Activated CD4-positive, alpha-beta T cell treated with anti-CD3 and anti-CD28 coated beads for 36 hours (primary cell): ENCODE results near the gene POU1F1. TPM values are rescaled to one million over a fixed set of nuclear protein-coding genes. Genes with fewer than 3 reads are reported as not detected.

Experiments
- ATAC-seq: fragments of 200-7000 bp; cut with Tn5 transposase; one replicate; pipeline ENCODE4 v1.10.0; 2021; ENCODE audit warnings: mild to moderate bottlenecking, moderate library complexity
- CTCF ChIA-PET: fragments of 350-600 bp; sonication (Branson Sonifier 250); formaldehyde crosslinking; loops from one replicate; lab custom pipeline; 2021; ENCODE audit warnings: antibody characterized with exemption; lab: Charles Lee
- POLR2A ChIA-PET: fragments of 350-600 bp; sonication (Branson Sonifier 250); formaldehyde crosslinking; loops from one replicate; lab custom pipeline; 2021; ENCODE audit warnings: antibody characterized with exemption, inconsistent platforms; lab: Charles Lee
- DNase-seq: peaks from one replicate; pipeline ENCODE4 v3.0.0-alpha.2; 2020
- H3K27ac Mint-ChIP-seq: one replicate; pipeline ENCODE4 v1.8.0; 2021; ENCODE audit warnings: mixed read lengths
- H3K27me3 Mint-ChIP-seq: one replicate; pipeline ENCODE4 v1.8.0; 2021; ENCODE audit warnings: mixed read lengths
- H3K36me3 Mint-ChIP-seq: one replicate; pipeline ENCODE4 v1.8.0; 2021; ENCODE audit warnings: low read depth, mixed read lengths
- H3K4me1 Mint-ChIP-seq: one replicate; pipeline ENCODE4 v1.8.0; 2021; ENCODE audit warnings: mixed read lengths
- H3K4me3 Mint-ChIP-seq: one replicate; pipeline ENCODE4 v1.8.0; 2021; ENCODE audit warnings: mild to moderate bottlenecking, moderate library complexity, mixed read lengths
- H3K9me3 Mint-ChIP-seq: one replicate; pipeline ENCODE4 v1.8.0; 2021; ENCODE audit warnings: low read depth, mixed read lengths
- intact Hi-C, 2 experiments: fragments of 100-400 bp; cut with DNase I in 1 of 2; cut with micrococcal nuclease in 1 of 2; formaldehyde crosslinking; loops; one replicate each; pipeline versions ENCODE4 v1.14.2 to v1.15.1; 2022 to 2024; cut with DNase I, micrococcal nuclease
- total RNA-seq, 2 experiments: library from RNA; stranded (reverse); gene quantifications; one replicate each; pipeline ENCODE4 v1.2.3, GENCODE V29; 2021

The POU1F1 gene
- total RNA-seq, 2 experiments from 2014 or later, result not detected

DNA sequence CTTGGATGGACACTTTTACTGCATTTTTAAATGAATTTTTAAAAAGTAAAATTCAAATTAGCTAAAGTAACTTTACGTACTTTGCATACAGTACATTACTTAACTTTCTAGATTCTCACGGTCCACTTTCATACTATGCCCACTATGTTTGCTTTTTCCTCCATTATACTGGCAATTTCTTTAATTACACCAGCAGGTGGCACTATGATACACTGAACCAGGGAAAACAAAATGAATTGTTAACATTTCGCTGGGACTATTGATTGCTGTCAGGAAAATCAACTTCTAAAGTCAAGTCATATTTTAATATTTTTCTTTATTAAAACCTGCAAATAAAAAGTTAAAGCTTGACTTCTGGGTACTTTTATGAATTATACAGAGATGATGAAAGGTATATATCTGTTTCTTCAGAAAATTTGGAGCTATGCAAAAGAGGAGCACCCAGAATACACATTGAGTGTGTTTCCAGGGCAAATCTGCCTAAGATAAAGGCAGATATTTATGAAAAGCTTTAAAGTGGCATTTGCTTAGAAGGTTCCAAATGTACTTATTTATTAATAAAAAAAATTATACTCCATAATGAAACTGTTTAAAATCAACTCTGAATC, 21.8 kb upstream of the POU1F1 start:
- intact Hi-C loops, result loop anchor here (1.0 to 2.0 kb wide), 5 partner anchors 205 to 883 kb away; no protein-coding TSS in a partner anchor
- H3K27me3 Mint-ChIP-seq, result no peaks in the 10 kb centered on the region
- ChIA-PET POLR2A (no interaction called here), CTCF (interaction anchor here (0.6 to 2.0 kb wide), 30 partner anchors 10 to 882 kb away, joined by 3 to 22 read pairs (median 4); no protein-coding TSS in a partner anchor)
- H3K27ac Mint-ChIP-seq, result no peak overlapping the region
- H3K4me1 Mint-ChIP-seq, result no peaks in the 10 kb centered on the region
- H3K4me3 Mint-ChIP-seq, result no peak overlapping the region
- peak; percentile 44 for ATAC-seq
- H3K36me3 Mint-ChIP-seq, result no peaks in the 10 kb centered on the region
- no peak for DNase-seq
- H3K9me3 Mint-ChIP-seq, result no peaks in the 10 kb centered on the region

GRCh38 chr3:87288446-87288845, 12.1 kb upstream of the POU1F1 start:
- ATAC-seq, result no peak
- Mint-ChIP-seq H3K27ac (no peak overlapping the region), H3K27me3 (peaks cover 3% of the 10 kb centered on the region), H3K36me3 (no peaks in the 10 kb centered on the region), H3K4me3 (no peak overlapping the region), H3K9me3 (no peaks in the 10 kb centered on the region), H3K4me1 (peaks cover 3% of the 10 kb centered on the region)
- intact Hi-C loops, result no loop called here
- no peak for DNase-seq
- POLR2A ChIA-PET, result no interaction called here
- CTCF ChIA-PET, result interaction anchor here (4.5 kb wide), 1 partner anchor 9 kb away, joined by 22 read pairs; no protein-coding TSS in a partner anchor

DNA sequence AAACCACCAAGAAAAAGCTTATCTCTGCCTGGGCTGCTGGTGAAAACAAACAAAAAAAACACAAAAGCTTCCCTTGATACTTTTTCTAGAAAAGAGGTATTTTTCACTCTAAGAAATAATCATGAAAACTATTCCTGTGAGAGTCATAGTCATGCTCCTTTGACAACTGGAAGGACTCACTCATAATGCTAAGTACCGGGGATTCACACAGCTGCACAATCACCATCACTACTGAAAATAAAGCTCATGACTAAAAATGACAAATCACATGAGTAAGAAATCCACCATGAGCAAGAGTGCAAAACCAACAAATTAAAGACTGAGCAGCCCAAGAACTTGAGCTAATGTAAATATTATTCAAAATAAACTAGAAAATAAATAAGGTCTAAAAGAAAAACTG, 10.6 kb upstream of the POU1F1 start:
- H3K4me1 Mint-ChIP-seq, result peaks cover 3% of the 10 kb centered on the region
- ChIA-PET POLR2A (no interaction called here), CTCF (interaction anchor here (1.0 to 4.5 kb wide), 6 partner anchors 9 to 772 kb away, joined by 3 to 22 read pairs (median 3); partner anchors contain the start of genes CGGBP1 and ZNF654)
- no peak overlapping the region for H3K27ac Mint-ChIP-seq
- no peaks in the 10 kb centered on the region for H3K36me3 Mint-ChIP-seq
- intact Hi-C loops, result no loop called here
- no peaks in the 10 kb centered on the region for H3K9me3 Mint-ChIP-seq
- H3K4me3 Mint-ChIP-seq, result no peak overlapping the region
- peak; percentile 80 for ATAC-seq
- peaks cover 3% of the 10 kb centered on the region for H3K27me3 Mint-ChIP-seq
- no peak for DNase-seq

DNA sequence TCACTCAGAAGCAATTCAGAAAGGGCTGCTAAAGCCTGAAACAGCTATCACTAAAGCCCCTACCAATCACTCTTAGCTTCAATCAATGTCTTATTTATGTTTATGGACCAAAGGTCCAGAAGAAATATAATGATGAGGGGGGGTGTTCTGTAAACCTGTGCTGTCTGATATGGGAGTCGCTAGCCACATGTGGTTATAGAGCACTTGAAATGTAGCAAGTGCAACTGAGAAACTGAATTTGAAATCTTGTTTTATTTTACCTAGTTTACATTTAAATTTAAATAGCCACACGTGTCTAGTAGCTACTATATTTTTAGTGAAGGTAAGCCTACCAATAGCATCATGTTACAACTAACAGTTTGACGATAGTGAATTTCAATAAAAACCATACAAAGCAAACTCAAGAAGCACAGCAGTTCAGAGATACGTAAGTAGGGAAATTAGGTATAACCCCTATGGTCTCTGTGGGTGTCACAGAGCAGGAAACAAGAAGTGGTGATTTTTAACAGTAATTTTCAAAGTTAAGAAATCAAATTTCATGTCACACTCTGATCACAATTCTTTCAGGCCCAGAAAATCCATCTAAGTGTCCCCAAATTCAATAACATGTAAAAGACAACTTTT, 3.6 kb downstream of the POU1F1 start:
- Mint-ChIP-seq H3K36me3 (no peaks in the 10 kb centered on the region), H3K4me3 (no peak overlapping the region), H3K4me1 (peaks cover 26% of the 10 kb centered on the region), H3K27me3 (peaks cover 2% of the 10 kb centered on the region), H3K27ac (no peak overlapping the region), H3K9me3 (no peaks in the 10 kb centered on the region)
- ATAC-seq, result peak; percentile 74
- POLR2A ChIA-PET, result no interaction called here
- intact Hi-C loops, result no loop called here
- CTCF ChIA-PET, result interaction anchor here (0.6 to 4.6 kb wide), 3 partner anchors 8 to 44 kb away, joined by 3 to 28 read pairs (median 3); no protein-coding TSS in a partner anchor
- no peak for DNase-seq

DNA sequence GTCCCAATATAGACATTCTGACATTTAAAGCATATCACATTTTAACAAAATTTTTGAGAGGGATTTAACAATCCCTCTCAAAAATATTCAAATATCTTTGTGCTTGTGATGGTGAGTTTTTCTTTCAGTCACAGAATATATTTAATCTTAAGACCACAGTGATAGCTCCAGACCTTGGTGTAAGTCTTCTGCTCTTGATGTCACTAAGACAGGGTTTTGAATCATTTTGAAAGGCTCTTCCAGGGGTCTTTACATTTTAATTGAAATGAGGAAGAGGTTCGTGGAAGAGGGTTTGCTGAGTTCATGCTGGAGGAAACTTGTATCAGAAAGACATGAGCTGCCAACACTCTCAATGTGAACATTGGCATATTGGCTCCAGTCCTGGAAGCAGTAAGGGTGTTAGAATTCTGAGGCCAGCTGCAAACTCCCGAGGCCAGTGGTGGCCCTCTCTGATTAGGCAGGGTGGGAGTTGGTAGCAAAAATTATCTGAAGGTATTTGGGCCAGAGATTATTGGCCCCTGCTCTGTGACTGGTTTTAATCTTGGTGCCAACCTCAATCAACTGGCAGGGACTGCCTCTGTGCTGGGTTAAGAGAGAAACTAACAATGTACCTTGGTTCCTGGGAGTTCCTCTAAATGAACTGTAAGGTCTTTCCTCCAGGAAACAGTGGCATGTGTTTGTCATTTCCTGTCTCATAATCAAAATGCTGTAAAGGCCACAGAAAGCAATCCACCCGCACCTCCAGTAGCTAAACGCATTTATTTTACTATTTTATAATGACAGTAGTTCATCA, 5.3 kb downstream of the POU1F1 start:
- no peaks in the 10 kb centered on the region for H3K9me3 Mint-ChIP-seq
- H3K36me3 Mint-ChIP-seq, result no peaks in the 10 kb centered on the region
- peak overlapping the region; percentile 7 for H3K27ac Mint-ChIP-seq
- ATAC-seq, result peak; percentile 69
- POLR2A ChIA-PET, result interaction anchor here (0.6 kb wide), 1 partner anchor 80 kb away, joined by 3 read pairs; no protein-coding TSS in a partner anchor
- CTCF ChIA-PET, result interaction anchor here (1.1 to 4.6 kb wide), 3 partner anchors 11 to 35 kb away, joined by 3 to 28 read pairs (median 9); no protein-coding TSS in a partner anchor
- no peak for DNase-seq
- H3K4me3 Mint-ChIP-seq, result no peak overlapping the region
- peaks cover 26% of the 10 kb centered on the region for H3K4me1 Mint-ChIP-seq
- peaks cover 2% of the 10 kb centered on the region for H3K27me3 Mint-ChIP-seq
- intact Hi-C loops, result no loop called here

DNA sequence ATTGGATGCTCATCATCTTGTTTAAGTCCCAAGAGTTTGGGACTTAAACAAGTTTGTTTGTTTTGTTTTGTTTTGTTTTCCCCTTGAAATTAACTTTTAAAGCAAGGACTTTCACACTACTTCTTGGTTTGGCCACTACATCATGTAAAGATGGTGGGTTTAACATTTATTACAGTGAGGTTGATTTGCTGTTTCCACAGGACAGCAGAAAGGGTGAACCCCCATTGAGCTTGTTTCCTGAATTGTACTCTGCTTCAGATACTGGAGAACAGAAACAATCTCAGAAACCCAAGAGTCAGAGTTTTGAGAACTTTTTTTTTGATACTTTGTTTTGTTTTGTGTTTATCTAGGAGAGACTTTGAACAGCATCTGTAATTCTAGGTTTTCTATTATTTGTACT, 6.7 kb downstream of the POU1F1 start:
- Mint-ChIP-seq H3K4me1 (peaks cover 26% of the 10 kb centered on the region), H3K9me3 (no peaks in the 10 kb centered on the region), H3K27ac (no peak overlapping the region), H3K27me3 (peaks cover 2% of the 10 kb centered on the region), H3K36me3 (no peaks in the 10 kb centered on the region), H3K4me3 (no peak overlapping the region)
- DNase-seq (no peak), ATAC-seq (no peak)
- intact Hi-C loops, result no loop called here
- CTCF ChIA-PET, result interaction anchor here (0.7 to 4.6 kb wide), 3 partner anchors 9 to 43 kb away, joined by 3 to 28 read pairs (median 9); no protein-coding TSS in a partner anchor
- POLR2A ChIA-PET, result no interaction called here

DNA sequence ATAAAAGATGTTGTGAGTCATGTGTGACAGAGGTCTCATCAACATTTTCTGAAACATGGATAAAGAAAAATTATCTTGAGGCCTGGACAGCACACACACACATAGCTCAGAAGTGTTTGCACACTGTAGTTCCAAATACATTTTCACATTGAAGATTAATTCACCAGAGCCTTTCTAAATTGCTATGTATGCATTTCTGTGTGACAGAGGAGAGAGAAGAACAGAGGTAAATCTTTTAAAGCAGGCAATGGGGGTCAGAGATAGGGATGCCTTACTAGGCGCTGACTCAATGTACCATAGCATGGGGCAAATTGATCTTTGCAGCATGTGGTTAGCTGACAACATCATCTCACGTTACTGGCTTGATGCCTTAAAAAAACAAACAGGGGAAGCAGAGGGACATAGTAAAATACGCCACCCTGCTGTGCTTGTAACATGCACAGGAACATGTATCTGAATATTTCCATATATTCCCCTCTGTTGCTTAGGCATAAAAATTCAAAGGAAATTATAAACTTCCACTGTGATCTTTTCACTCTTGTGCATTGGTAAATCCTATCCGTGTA, 7.7 kb downstream of the POU1F1 start:
- intact Hi-C loops, result no loop called here
- Mint-ChIP-seq H3K27ac (peak overlapping the region; percentile 51), H3K27me3 (peaks cover 2% of the 10 kb centered on the region), H3K4me3 (no peak overlapping the region), H3K9me3 (no peaks in the 10 kb centered on the region), H3K4me1 (peaks cover 26% of the 10 kb centered on the region), H3K36me3 (no peaks in the 10 kb centered on the region)
- DNase-seq, result no peak
- ATAC-seq, result no peak
- ChIA-PET CTCF (interaction anchor here (4.6 kb wide), 1 partner anchor 8 kb away, joined by 28 read pairs; no protein-coding TSS in a partner anchor), POLR2A (no interaction called here)

GRCh38 chr3:87267953-87268645, 8.3 kb downstream of the POU1F1 start:
- ChIA-PET POLR2A (no interaction called here), CTCF (no interaction called here)
- Mint-ChIP-seq H3K4me1 (peaks cover 22% of the 10 kb centered on the region), H3K36me3 (no peaks in the 10 kb centered on the region), H3K9me3 (no peaks in the 10 kb centered on the region), H3K4me3 (no peak overlapping the region), H3K27ac (peak overlapping the region; percentile 51), H3K27me3 (no peaks in the 10 kb centered on the region)
- intact Hi-C loops, result no loop called here
- DNase-seq (no peak), ATAC-seq (no peak)

- H3K9me3 Mint-ChIP-seq, result no peaks in the 10 kb centered on the region
- ChIA-PET CTCF (interaction anchor here (1.0 to 3.7 kb wide), 4 partner anchors 9 to 36 kb away, joined by 3 to 28 read pairs (median 8); partner anchors contain the start of gene CHMP2B), POLR2A (no interaction called here)
- no peaks in the 10 kb centered on the region for H3K36me3 Mint-ChIP-seq
- intact Hi-C loops, result no loop called here
- DNase-seq (no peak), ATAC-seq (no peak)
- H3K4me3 Mint-ChIP-seq, result no peak overlapping the region
- no peak overlapping the region for H3K27ac Mint-ChIP-seq
- H3K4me1 Mint-ChIP-seq, result peaks cover 3% of the 10 kb centered on the region
- H3K27me3 Mint-ChIP-seq, result no peaks in the 10 kb centered on the region
These were observed 14.5 kb downstream of the POU1F1 start for GRCh38 chr3:87261925-87262324.

DNA sequence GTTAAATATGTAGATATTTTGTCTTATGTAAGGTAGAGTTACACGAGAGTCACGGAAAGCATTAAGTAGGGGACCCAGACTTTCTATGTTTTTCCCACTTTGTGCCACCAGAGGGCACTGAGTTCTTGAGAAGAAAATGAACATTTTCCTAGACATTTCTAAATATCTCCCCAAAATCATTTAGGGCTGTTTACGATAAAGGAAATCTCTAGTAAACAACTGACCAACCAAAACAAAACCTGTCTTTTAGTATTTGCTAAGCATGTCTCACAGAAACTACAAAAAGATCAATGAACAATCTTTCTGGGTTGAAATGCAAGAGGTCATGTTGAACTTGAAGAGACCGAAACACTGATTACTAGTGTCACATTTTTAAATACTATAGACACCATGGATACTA, 16.1 kb downstream of the POU1F1 start:
- H3K27me3 Mint-ChIP-seq, result no peaks in the 10 kb centered on the region
- H3K27ac Mint-ChIP-seq, result no peak overlapping the region
- peak; percentile 62 for DNase-seq
- ChIA-PET CTCF (interaction anchor here (0.9 to 3.7 kb wide), 13 partner anchors 10 to 911 kb away, joined by 3 to 28 read pairs (median 5); partner anchors contain the start of gene CHMP2B), POLR2A (no interaction called here)
- H3K9me3 Mint-ChIP-seq, result no peaks in the 10 kb centered on the region
- intact Hi-C loops, result loop anchor here in 1 of 2 experiments (1.0 kb wide), 1 partner anchor 244 kb away; no protein-coding TSS in a partner anchor
- peak; percentile 44 for ATAC-seq
- H3K4me3 Mint-ChIP-seq, result no peak overlapping the region
- H3K4me1 Mint-ChIP-seq, result peaks cover 3% of the 10 kb centered on the region
- no peaks in the 10 kb centered on the region for H3K36me3 Mint-ChIP-seq
